Retinal pigment epithelial cell (primary cell): Measurements from ENCODE around the gene CRELD1.
A peak's percentile ranks its signal among the peaks of the same experiment; 100 is the strongest.

Experiments used
- DNase-seq: peaks from one replicate; pipeline ENCODE4 v3.0.0-alpha.2; 2010; ENCODE audit warnings: low read depth
- H3K4me3 ChIP-seq: 2 replicates; pipeline ENCODE4 v1.5.1; 2011; ENCODE audit warnings: mild to moderate bottlenecking, low read length, control low read depth, moderate library complexity
- CTCF ChIP-seq: conservative IDR thresholded peaks from 2 replicates; pipeline ENCODE4 v1.5.1; 2011; ENCODE audit warnings: low read depth, low read length, control low read depth, inconsistent platforms

CRELD1 gene

GRCh38 chr3:9951126-9951525 is 17.5 kb downstream of the CRELD1 start:
- peak overlapping the region; percentile 63 for H3K4me3 ChIP-seq
- no peak for DNase-seq
- no peak for TF ChIP-seq CTCF

GRCh38 chr3:9951598-9951961 is 17.9 kb downstream of the CRELD1 start:
- no peak for TF ChIP-seq CTCF
- peak overlapping the region; percentile 63 for H3K4me3 ChIP-seq
- DNase-seq = no peak

GRCh38 chr3:9951962-9952805 is 18.6 kb downstream of the CRELD1 start, which contains the start of gene PRRT3:
PRRT3 (minus strand) TSS chr3:9952408; CDS start chr3:9950115, 2,293 bp downstream.
- no peak for DNase-seq
- TF ChIP-seq CTCF = no peak
- peak within 1 kb of the TSS; percentile 63 for H3K4me3 ChIP-seq

- H3K4me3 ChIP-seq = no peak overlapping the region
- TF ChIP-seq CTCF = no peak
- no peak for DNase-seq
Measured at GRCh38 chr3:9955067-9955502, 21.5 kb downstream of the CRELD1 start.

GRCh38 chr3:9955611-9956352 is 22.1 kb downstream of the CRELD1 start:
- no peak for TF ChIP-seq CTCF
- DNase-seq = no peak
- H3K4me3 ChIP-seq = no peak overlapping the region

GRCh38 chr3:9957214-9957613 is 23.6 kb downstream of the CRELD1 start:
- H3K4me3 ChIP-seq = no peak overlapping the region
- no peak for DNase-seq
- no peak for TF ChIP-seq CTCF
